Astrocyte of the hippocampus (primary cell): ENCODE measurements around the gene TET1.
A peak's percentile ranks its signal among the peaks of the same experiment; 100 is the strongest.
"Not testable (repeated sequence)": the region's sequence is repeated elsewhere in the genome, so short reads cannot be mapped to it uniquely, and the experiment has no call there.

ENCODE experiments used
- DNase-seq: peaks from one replicate; pipeline ENCODE4 v3.0.0; 2011; ENCODE audit warnings: low read depth, low spot score

Gene TET1

DNA sequence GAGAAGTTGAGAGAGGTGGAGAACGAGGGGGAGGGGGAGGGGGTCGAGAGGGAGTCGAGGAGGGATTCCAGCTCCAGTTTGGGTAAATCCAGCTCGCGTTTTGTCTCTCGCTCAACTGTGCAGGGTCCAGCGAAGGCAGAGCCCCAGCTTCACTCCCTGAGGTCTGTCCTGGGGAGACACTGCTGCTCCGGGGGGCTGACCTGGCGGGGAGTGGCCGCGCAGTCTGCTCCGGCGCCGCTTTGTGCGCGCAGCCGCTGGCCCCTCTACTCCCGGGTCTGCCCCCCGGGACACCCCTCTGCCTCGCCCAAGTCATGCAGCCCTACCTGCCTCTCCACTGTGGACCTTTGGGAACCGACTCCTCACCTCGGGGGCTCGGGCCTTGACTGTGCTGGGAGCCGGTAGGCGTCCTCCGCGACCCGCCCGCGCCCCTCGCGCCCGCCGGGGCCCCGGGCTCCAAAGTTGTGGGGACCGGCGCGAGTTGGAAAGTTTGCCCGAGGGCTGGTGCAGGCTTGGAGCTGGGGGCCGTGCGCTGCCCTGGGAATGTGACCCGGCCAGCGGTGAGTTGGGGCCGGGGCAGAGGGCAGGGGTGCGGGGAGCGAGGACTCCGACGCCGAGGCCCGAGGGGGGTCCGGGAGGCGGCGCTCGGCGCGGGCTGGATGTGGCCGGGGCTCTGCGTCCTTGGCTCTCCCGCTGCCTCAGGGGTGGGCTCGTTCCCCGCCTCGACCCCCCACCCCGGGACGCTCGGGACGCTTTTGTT, at the start of gene TET1:
TSS of gene TET1 (plus strand) at position 152 of the 757 bp plus-strand sequence. CDS start 12,002 bp downstream, outside the sequence.
- peak; percentile 80 for DNase-seq

DNA sequence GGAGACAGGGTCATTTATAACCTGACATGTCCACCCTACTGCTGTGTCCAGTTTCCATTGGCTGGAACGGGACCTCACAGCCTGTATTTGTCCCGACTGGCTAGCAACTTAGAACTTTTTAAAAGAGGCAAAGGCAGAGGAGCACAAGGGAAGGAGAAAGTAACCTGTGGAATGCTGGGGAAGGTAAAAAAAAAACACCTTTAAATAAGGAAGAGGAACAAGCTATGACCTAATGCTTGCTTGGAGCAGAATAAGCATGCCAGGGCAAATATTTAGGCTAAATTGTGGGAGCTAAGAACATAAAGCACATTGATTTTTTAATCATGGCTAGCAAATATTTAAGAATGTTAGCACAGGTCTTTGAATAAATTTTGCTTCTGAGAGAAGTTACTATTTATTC, 43.9 kb upstream of the TET1 start:
- DNase-seq = not testable (repeated sequence)

DNA sequence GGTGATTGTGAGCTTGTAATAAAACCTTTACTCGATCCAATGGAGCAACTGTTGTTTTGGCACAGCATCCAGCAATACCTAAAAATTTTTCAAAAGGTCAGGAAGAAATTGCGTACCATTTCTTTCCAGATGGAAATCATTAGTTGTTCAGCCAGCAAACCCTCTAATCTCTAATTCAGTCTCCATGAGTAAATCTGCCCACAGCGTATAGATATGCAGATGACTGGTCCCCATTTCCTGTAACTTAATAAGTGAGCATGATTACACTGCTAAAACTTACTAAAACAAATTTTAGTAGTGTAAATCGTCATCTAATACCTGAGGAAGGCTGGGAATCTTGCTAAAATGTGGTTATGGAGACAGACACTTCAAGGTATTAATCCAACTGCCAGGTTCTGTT, 43.4 kb upstream of the TET1 start:
- DNase-seq = no peak

DNA sequence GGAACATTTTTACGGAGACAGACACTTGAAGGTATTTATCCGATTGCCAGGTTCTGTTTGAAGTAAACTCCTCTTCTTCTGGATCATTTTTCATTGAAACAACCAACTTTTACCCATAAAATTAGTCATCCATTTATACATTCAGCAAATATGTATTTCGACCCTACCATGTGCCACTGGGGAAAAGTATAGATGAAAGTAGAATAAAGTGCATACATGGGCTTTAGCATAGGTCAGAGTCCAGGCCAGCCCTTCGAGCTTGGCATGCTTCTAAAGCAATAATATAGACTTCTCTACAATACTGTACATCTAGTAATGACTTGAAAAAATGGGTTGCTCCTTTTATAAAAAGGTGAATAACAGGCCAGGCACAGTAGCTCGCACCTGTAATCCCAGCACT, 42.9 kb upstream of the TET1 start:
- no peak for DNase-seq

DNA sequence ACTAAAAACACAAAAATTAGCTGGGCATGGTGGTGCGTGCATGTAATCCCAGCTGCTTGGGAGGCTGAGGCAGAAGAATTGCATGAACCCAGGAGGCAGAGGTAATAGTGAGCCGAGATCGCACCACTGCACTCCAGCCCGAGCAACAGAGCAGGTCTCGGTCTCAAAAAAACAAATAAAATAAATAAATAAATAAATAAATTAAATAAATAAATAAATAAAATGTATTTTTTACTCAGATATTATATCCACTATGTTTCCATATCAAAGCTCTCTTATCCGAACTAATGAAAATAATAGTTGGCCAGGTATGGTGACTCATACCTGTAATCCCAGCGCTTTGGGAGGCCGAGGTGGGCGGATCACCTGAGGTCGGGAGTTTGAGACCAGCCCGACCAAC, 41.5 kb upstream of the TET1 start:
- not testable (repeated sequence) for DNase-seq

DNA sequence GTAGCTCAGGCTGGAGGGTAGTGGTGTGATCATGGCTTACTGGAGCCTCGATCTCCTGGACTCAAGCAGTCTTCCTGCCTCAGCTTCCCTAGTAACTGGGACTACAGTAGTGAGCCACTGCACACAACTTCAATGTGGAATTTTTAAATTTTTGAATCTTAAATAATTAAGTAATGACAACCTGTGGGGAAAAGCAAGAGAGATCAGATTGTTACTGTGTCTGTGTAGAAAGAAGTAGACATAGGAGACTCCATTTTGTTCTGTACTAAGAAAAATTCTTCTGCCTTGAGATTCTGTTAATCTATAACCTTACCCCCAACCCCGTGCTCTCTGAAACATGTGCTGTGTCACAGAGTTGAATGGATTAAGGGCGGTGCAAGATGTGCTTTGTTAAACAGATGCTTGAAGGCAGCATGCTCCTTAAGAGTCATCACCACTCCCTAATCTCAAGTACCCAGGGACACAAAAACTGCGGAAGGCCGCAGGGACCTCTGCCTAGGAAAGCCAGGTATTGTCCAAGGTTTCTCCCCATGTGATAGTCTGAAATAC, 34.6 kb upstream of the TET1 start:
- DNase-seq = not testable (repeated sequence)

DNA sequence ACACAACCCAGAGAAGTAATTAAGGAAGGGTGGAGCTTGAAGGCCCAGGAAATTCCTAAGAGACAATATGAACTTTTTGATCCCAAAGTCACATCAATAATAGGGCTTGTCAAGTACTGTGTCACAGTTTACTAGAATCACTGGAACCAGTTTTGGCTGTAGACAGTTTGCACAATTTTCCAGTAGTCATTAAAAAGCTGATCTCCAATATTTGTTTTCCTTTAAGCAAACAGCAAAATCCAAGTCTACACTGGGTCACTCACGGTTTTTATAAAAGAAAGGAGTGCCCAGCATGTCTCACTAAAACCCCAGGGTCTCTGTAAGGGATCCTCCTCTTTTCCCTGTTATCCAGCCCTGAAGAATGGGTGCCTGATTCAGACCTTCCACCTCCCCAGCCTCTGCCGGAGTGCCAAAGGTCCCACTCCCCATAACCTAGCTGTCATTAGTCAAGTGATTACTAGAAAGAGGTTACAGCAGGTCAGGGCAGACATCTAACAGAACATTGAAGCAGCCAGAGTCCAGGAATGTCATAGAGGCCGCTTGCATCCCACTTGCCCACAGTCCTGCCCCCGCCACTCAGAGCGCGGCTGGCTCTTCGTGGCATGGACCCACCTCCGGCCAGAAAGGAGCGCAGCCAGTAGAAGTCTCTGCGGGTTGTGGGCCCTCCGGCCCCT, 33.4 kb upstream of the TET1 start:
- no peak for DNase-seq

DNA sequence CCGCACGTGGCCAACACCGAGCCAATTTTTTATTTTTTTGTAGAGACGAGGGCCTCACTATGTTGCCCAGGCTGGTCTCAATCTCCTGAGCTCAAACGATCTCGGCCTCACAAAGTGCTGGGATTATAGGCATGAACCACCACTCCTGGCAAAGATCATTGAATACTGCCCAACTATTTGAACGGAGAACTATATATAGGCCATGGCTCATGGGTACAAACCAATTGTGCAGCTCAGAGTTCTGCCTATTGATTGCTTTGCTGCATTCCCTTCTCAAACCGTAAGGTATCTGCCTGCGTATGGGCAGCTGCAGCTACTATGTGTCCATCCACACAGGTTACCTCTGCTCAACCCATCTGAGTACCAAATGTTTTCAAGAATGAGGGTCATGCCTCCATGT, 23.2 kb upstream of the TET1 start:
- DNase-seq = no peak

DNA sequence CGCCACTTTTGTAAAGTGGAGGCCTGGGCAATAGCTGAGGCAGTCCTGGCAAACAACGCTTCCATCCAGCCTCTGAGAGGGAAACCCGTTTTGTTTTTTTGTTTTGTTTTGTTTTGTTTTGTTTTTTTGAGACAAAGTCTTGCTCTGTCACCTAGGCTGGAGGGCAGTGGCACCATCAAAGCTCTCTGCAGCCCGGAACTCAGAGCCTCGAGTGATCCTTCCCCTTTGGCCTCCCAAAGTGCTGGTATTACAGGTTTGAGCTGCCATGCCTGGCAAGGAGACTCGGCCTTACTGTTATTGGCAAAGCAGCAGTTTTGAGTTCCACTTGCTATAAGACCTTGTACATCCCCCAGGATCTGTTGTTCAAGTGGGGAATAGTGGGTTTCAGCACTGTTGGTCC, 22.3 kb upstream of the TET1 start:
- no peak for DNase-seq

DNA sequence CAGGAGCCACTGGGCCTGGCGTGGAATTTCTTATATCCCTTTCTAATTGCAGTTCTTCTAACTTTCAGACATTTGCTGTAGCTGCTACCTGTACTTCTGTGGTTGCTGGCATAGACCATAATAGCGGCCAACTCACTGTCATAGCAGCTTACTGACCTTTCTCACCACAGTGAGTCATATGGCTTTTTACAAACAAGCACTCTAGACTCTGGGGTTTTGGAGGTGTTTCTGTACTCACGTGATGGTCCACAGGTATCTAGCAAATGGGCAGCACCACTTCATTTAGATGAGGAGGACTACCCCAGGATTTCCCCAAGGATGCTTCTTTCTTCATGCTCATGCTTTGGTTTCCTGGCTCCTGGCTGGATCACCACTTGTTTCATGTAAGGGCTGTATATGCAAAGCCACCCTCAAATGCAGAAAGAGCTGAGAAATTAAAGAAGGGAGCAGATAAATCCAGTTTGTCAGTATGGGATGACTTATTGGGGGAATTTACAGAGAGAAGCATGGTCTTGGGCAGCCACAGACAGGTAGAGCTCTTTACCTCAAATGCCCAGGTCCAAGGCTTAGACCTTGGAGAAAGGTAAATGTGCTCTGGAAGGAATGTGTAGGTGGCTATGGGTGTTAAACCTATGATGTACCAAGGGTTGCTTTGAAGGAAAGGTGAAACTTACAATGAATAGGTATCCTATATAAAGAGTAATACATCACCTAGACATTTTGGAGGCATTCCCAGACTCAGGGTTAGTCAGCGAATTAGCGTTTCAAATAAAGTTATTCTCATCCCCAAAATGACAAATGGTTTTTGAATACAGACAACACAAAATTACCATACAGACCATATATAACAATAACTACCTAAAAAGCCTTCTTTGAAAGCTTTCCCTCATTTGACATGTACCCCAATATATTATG, 16.9 kb upstream of the TET1 start:
- DNase-seq = peak; percentile 77

DNA sequence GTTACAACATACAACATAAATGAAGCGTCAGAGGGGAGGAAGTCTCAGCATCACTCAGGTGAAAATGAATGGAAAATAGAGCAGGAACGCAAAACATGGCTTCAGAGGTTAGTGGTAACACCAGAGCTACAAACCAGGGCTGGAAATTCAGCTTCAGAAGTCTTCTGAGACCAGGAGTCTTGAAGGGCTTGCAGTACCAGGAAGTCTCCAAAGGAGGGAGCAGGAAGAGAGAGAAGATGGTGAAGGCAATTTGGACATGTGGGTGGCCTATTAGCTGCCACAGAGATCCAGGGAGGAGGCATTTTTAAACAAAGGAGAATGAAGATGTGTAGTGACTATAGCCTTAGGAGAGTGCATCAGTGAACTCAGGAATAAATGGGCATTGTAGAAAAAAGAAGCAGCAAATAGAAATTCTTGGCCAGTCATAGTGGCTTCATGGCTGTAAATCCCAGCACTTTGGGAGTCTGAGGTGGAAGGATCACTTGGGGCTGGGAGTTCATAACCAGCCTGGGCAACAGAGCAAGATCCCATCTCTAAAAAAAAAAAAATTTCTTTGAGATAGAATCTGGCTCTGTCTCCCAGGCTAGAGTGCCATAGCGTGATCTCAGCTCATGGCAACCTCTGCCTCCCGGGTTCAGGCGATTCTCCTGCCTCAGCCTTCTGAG, 9.3 kb upstream of the TET1 start:
- peak; percentile 81 for DNase-seq

DNA sequence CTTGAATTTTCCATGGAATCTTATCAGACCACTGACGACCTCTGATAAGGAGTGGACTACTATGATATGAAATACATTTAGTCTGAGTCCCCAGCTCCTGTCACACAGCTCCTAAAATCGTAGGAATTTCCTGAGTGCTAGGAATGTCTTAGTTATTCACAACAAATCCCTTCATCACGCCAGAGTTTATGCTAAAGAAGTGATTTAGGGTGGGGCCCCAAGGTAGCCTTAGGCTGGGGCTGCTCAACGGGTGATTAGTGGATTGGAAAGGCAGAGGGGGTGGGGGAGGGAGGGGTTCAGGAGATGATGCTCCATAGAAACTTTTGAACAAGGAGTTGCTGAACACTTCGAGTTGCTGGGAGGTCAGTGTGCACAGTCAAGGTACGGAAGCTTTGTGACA, 7.0 kb upstream of the TET1 start:
- DNase-seq = no peak

DNA sequence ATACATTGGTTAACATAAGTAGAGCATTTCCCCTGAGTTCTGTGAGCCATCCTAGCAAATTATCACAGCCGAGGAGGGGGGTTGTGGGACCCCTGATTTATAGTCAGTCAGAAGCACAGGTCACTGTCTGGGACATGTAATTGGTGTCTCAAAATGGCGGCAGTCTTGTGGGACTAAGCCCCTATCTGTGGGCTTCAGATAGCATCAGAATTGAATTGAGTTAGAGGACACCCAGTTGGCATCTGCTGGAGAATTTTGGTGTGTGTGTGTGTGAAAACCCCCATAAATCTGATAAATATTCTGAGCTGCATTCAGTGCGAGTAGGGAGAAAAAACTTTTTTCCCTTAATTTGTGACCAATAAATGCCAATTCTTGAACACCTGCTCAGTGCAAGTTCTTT, 6.5 kb upstream of the TET1 start:
- no peak for DNase-seq

DNA sequence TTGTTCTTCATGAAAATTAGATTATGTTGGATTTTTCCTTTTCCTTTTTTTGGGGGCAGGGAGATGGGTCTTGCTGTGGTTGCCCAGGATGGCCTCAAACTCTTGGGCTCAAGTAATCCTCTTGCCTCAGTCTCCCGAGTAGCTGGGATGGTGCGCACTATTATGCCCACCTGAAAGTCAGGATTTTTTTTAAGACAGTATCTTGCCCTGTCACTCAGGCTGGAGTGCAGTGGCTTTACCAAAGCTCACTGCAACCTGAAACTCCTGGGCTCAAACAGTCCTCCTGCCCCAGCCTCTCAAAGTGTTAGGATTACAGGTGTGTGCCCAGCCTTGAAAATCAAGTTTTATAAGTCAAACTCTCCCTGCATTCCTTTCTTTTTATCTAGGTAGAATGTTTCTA, 1.7 kb upstream of the TET1 start:
- no peak for DNase-seq

DNA sequence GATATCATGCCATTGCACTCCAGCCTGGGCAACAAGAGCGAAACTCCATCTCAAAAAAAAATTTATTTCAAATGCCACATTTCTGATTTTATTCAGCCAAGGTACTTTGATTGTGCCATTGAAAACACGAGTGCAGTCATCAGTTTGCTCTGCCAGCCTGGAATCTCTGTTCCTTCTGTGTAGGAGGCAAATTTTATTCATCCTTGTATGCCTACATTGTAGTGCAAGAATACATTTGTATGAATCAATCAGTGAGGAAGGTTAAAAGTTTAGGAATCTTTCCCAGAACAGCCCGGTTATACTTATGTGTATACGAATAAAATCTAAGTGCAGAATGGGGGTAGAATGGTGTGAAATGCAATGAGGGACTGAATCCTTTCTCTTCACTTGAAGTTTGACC, 886 bp upstream of the TET1 start:
- DNase-seq = peak; percentile 13

DNA sequence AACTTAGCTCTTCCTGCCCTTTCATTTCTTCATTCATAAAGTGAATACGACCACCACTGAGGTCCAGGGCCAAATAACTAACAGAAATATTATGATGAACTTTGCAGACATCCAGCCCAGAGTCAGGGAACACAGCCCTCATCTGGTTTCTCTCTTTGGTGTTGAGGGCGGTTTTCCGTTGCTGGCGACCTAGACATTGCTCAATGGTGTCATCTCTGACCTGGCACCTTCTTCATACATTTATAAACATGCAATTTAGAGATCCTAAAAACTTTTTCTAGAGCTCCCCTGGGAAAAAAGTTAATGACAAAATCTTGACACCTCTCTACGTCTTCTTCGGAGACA, 324 bp upstream of the TET1 start:
- DNase-seq = no peak

DNA sequence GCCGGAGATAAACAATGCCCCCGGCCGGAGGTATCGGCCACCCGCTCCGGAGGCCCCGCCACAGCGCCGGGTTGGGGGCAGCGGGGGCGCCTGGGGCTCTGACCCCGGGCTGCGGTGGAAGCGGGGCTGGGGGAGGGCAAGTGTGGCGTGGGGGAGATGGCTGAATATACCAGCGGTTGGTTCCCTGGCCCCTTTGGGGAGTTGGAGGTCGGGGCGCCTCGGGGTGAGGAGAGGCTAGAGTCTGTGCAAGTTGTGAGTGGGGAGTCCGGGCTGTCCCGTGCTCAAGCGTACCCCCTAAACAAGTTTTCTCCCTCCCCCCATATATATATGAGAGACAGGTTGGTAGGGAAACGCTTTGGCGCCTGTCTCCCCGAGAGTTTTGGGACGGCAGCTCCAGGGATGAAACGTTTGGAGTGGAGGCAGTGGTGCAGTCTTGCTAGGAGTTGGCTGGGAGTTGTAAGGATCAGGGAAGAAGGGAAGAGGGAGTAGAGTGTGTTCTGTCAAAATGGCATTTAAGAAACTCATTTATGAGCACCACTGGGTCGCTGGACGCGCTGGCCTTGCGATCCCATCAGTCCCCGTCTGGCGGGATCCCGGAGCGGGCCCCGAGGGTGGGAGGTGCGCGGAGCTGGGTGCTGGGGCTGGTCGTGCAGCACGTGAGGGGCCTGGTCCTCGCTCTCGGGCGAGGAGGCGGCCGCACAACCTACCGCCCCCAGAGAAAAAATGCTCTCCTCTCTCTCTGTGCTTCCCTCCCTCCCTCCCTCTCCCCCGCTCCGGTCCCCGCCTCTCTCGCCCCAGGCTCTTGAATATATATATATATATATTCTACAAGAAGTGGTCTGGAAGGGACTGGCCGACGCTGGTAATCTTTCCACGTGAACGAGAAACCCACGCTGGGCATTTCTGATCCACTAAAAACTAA, 1.1 kb downstream of the TET1 start:
- peak; percentile 59 for DNase-seq

DNA sequence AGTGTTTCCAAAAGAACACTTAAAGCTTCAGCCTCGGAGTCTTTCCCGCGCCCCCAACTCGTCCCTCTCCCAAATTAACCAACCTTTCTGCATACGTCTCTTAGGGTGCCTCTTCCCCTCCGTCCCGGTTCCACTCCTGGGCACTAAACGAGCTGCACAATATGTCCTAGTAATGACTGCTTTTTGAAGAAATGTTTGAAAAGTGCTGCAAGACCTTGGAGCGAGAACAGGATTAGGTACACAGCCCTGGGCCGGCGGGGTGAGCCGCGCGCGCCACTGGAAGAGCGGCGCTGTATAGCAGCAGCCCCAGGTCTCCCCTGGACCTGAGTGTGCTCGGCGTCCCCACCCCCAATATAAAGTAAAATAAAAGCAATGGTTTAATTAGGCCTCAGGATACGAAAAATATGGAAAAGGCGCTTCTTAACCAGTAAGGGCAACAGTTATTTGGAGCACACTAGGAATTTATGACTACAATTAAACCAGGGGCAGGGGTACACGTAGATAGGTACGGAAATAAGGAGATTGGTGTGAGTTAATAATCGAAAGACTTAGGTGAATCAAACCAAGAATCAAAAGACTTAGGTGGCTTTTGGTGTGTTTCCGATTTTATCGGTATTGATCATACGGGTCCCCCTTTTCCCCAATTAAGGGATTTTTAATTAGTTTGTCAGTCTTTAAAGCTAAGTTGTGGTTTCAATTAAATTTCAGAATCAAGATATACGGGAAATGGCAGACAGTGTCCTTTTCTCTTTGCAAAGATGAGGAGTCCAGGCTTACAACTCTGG, 1.9 kb downstream of the TET1 start:
- DNase-seq = peak; percentile 65

DNA sequence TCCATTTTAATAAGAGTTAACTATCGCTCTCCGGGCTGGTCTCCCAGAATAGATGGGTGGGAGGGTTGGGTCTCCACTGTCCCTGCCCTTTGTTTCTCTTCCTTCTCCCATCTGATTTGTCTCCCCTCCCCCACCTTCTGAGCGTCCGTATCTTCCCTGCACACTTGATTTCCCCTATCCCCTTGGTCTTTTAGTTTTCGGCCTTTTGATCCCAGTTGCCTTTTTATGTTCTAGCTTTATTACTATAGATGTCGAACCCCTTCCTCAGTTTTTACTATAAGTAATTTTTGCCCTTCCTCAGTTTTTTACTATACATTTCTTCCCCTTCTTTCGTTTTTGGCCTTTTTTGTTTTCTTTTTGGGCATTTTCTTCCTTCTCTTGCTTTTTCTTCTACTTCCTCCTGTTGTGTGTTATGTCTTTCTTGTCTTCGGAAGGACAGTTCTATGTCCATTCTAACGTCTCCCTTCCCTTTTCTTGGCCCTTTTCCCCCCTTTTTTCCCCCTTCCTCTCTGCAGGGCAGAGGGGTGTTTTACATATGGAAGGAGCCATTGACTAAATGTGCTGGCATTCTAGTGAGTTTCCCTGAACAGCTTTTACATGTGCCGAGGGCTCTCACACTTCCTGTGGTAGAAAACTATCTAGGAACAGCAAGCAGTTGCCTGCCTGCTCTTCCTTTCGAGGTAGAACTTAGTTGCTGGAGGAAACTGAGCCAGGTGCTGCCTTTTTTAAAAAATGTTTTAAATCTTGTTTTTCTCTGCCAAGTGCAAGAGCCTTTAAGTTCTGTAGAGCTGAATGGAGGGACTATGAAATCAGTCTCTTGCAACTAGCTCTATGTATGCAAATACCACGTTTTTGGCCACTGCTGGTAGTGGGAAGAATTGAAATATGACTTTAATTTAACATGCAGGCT, 2.8 kb downstream of the TET1 start:
- DNase-seq = peak; percentile 55
